ENCODE data around the gene PARVA. TPM values are rescaled to one million over a fixed set of nuclear protein-coding genes. Genes with fewer than 3 reads are reported as not detected.

Gene PARVA
- total and polyA plus RNA-seq, 2 of the 8 experiments (the other 6 are each of a cell fraction or from before 2014, with no cell fraction given) = 3.1 to 13.5 TPM

DNA sequence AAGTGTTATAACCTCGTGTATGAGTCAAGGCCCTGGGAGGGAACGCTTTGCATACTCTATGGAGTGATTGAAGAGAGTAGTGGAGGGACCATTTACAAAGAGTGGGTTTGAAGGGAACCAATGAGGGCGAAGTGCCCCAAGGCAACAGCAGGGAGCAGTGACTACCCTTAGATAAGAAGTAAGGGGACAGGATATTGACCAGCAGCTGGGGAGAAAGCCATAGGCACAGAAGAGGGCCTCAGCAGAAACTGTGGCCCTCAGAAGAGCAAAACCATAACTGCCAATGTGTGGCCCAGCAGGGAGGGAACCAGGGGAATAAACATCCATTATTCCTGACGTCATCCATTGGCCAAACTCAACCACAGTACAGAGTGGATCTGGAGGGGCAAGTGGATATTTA, 24.7 kb downstream of the PARVA start:
- no peak overlapping the region for H4K8ac ChIP-seq (ENCODE audit: extremely low read depth, insufficient read depth, low read length)
- H3K23ac ChIP-seq (ENCODE audit: insufficient read length) = no peak overlapping the region
- H3K9ac ChIP-seq (replicated peaks in 1 of 4; ENCODE audit: extremely low read depth in 1 of 4, low read depth in 3 of 4, low read length in 3 of 4) = no peak overlapping the region
- no peaks in the 10 kb centered on the region for H3K27me3 ChIP-seq (replicated peaks in 1 of 4; ENCODE audit: control insufficient read depth in 3 of 4, extremely low read depth in 1 of 4, insufficient read depth in 3 of 4, low read length in 3 of 4)
- no peak overlapping the region for H3K18ac ChIP-seq (ENCODE audit: extremely low read depth, low read length)
- H4K91ac ChIP-seq (replicated peaks; ENCODE audit: insufficient read length, low read length) = no peak overlapping the region
- H3K4me1 ChIP-seq (replicated peaks in 1 of 4; ENCODE audit: control insufficient read depth in 3 of 4, insufficient read depth in 4 of 4, low read length in 3 of 4) = peaks cover 0 to 5% (median 0%) of the 10 kb centered on the region in 4 experiments; a peak in 2 of 7 replicates
- DNase-seq (ENCODE audit: low read depth in 1 of 2, low spot score in 2 of 2) = no peak
- no peak for TF ChIP-seq SIRT6 (IDR thresholded peaks at IDR 0.05; ENCODE audit: low read length)
- TF ChIP-seq SRF (IDR thresholded peaks at IDR 0.05; ENCODE audit: low read depth, low read length) = no peak
- no peak for TF ChIP-seq KDM1A (IDR thresholded peaks at IDR 0.05; ENCODE audit: borderline replicate concordance, low read length)
- no peak for TF ChIP-seq CTBP2 (IDR thresholded peaks at IDR 0.05; ENCODE audit: borderline replicate concordance, insufficient read depth, insufficient read length, low read length)
- TF ChIP-seq RAD21 (IDR thresholded peaks at IDR 0.05 in 1 of 2, conservative IDR thresholded peaks at IDR 0.05 in 1 of 2; ENCODE audit: low read depth in 2 of 2, low read length in 2 of 2) = peak; percentile 30 to 57
- no peak for TF ChIP-seq TEAD4 (IDR thresholded peaks at IDR 0.05; ENCODE audit: low read depth, low read length)
- no peak for TF ChIP-seq SIX5 (IDR thresholded peaks at IDR 0.05; ENCODE audit: low read depth, low read length)
- TF ChIP-seq, protein P1, sequence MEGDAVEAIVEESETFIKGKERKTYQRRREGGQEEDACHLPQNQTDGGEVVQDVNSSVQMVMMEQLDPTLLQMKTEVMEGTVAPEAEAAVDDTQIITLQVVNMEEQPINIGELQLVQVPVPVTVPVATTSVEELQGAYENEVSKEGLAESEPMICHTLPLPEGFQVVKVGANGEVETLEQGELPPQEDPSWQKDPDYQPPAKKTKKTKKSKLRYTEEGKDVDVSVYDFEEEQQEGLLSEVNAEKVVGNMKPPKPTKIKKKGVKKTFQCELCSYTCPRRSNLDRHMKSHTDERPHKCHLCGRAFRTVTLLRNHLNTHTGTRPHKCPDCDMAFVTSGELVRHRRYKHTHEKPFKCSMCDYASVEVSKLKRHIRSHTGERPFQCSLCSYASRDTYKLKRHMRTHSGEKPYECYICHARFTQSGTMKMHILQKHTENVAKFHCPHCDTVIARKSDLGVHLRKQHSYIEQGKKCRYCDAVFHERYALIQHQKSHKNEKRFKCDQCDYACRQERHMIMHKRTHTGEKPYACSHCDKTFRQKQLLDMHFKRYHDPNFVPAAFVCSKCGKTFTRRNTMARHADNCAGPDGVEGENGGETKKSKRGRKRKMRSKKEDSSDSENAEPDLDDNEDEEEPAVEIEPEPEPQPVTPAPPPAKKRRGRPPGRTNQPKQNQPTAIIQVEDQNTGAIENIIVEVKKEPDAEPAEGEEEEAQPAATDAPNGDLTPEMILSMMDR (IDR thresholded peaks at IDR 0.05; ENCODE audit: control extremely low read depth in 1 of 3, insufficient read depth in 1 of 3, low read depth in 1 of 3, low read length in 3 of 3) = peak in 2 of 3 experiments; percentile 2 to 15; a peak in 2 of 4 replicates
- no peak for TF ChIP-seq HDAC2 (IDR thresholded peaks at IDR 0.05; ENCODE audit: borderline replicate concordance in 1 of 2, low read depth in 2 of 2, low read length in 2 of 2)
- TF ChIP-seq RFX5 (IDR thresholded peaks at IDR 0.05; ENCODE audit: borderline replicate concordance, low read depth, low read length) = no peak
- no peaks in the 10 kb centered on the region for H3K9me3 ChIP-seq (ENCODE audit: insufficient read depth in 2 of 2, low read depth in 1 of 2, low read length in 1 of 2)
- H2AK5ac ChIP-seq (ENCODE audit: low read depth, low read length) = no peak overlapping the region
- no peaks in the 10 kb centered on the region for H3K79me2 ChIP-seq (ENCODE audit: control insufficient read depth in 1 of 2, insufficient read depth in 2 of 2, low read length in 2 of 2)
- H4K20me1 ChIP-seq (replicated peaks in 1 of 2; ENCODE audit: control insufficient read depth in 1 of 2, insufficient read depth in 2 of 2, low read length in 2 of 2) = no peaks in the 10 kb centered on the region
- no peak overlapping the region for H2BK120ac ChIP-seq (replicated peaks; ENCODE audit: low read depth, low read length)
- no peak overlapping the region for H3K14ac ChIP-seq (ENCODE audit: insufficient read length)
- H2AFZ ChIP-seq (ENCODE audit: low read length) = no peak overlapping the region
- H3K4me2 ChIP-seq (ENCODE audit: insufficient read depth in 1 of 2, low read depth in 2 of 2, low read length in 2 of 2) = no peak overlapping the region
- H2BK12ac ChIP-seq (ENCODE audit: low read depth, low read length) = no peak overlapping the region
- no peaks in the 10 kb centered on the region for H3K23me2 ChIP-seq (ENCODE audit: low read depth, low read length)
- no peak overlapping the region for H2BK5ac ChIP-seq (ENCODE audit: low read depth, low read length)
- no peak overlapping the region for H3K56ac ChIP-seq (replicated peaks; ENCODE audit: insufficient read length, low read depth, low read length)
- H2BK15ac ChIP-seq (ENCODE audit: low read length) = no peak overlapping the region
- ChIA-PET CTCF (ENCODE audit: partially characterized antibody) (interaction anchor here (0.9 to 1.6 kb wide), 5 partner anchors 14 to 491 kb away, joined by 3 read pairs; no protein-coding TSS in a partner anchor), POLR2A (ENCODE audit: partially characterized antibody) (interaction anchor here (0.6 kb wide), 1 partner anchor 430 kb away, joined by 3 read pairs; no protein-coding TSS in a partner anchor)
- H3K27ac ChIP-seq (ENCODE audit: low read depth, low read length) = no peak overlapping the region
- H4K5ac ChIP-seq (ENCODE audit: insufficient read length, low read depth, low read length) = no peak overlapping the region
- H3K36me3 ChIP-seq (ENCODE audit: control insufficient read depth in 2 of 4, insufficient read depth in 4 of 4, low read length in 3 of 4) = no peaks in the 10 kb centered on the region
- H3K4me3 ChIP-seq (ENCODE audit: extremely low read depth in 1 of 4, insufficient read depth in 2 of 4, low read depth in 3 of 4, low read length in 4 of 4) = no peak overlapping the region
- H3K79me1 ChIP-seq (ENCODE audit: low read depth, low read length) = no peaks in the 10 kb centered on the region
- WGBS, 2 experiments (ENCODE audit: extremely low coverage in 1 of 2, insufficient coverage in 1 of 2, insufficient read length in 1 of 2, insufficient replicate concordance in 2 of 2, low coverage in 1 of 2, low lambda C conversion rate in 2 of 2, missing lambda C conversion rate in 1 of 2) = 77% methylated on average over 4 of the region's 4 CpGs; no CpG with 5 or more reads in 1 of the 2 experiments
- no peak for FAIRE-seq
- H2BK20ac ChIP-seq (ENCODE audit: low read length) = no peak overlapping the region
- no peak overlapping the region for H3K4ac ChIP-seq (replicated peaks; ENCODE audit: insufficient read length, low read depth, low read length)

Data from H1 (cell line).